BLaER1 treated with 17β-estradiol and CSF1 and Interleukin-3, amounts not matched to agents 10 nM and 100 nM (cell line): Measurements from ENCODE around the gene LRRC14B.

Experiments
- H3K27ac ChIP-seq, 11 experiments: shearing (Covaris generic); formaldehyde crosslinking; 2 replicates each; pipeline ENCODE4 v1.8.1; 2022
- H3K27me3 ChIP-seq, 11 experiments: shearing (Covaris generic); formaldehyde crosslinking; 2 replicates each; pipeline ENCODE4 v1.8.1; 2022
- H3K36me3 ChIP-seq, 11 experiments: shearing (Covaris generic); formaldehyde crosslinking; 2 replicates each; pipeline ENCODE4 v1.8.1; 2022
- H3K4me1 ChIP-seq, 10 experiments: shearing (Covaris generic); formaldehyde crosslinking; 2 replicates each; pipeline ENCODE4 v1.8.1; 2022
- H3K4me2 ChIP-seq, 11 experiments: shearing (Covaris generic); formaldehyde crosslinking; 2 replicates each; pipeline ENCODE4 v1.8.1; 2022
- H3K4me3 ChIP-seq, 10 experiments: shearing (Covaris generic); formaldehyde crosslinking; 2 replicates each; pipeline ENCODE4 v1.8.1; 2022
- H3K9ac ChIP-seq, 11 experiments: shearing (Covaris generic); formaldehyde crosslinking; 2 replicates each; pipeline ENCODE4 v1.8.1; 2022
- H3K9me3 ChIP-seq, 11 experiments: shearing (Covaris generic); formaldehyde crosslinking; replicated peaks in 1 of 11; 2 replicates each; pipeline ENCODE4 v1.8.1; 2022
- H4K20me1 ChIP-seq, 11 experiments: shearing (Covaris generic); formaldehyde crosslinking; 2 replicates each; pipeline ENCODE4 v1.8.1; 2022
- Cebpa-rat ChIP-seq, 11 experiments: shearing (Covaris generic); IDR thresholded peaks; 2 replicates each; pipeline ENCODE4 v1.8.1; 2022

LRRC14B gene

DNA sequence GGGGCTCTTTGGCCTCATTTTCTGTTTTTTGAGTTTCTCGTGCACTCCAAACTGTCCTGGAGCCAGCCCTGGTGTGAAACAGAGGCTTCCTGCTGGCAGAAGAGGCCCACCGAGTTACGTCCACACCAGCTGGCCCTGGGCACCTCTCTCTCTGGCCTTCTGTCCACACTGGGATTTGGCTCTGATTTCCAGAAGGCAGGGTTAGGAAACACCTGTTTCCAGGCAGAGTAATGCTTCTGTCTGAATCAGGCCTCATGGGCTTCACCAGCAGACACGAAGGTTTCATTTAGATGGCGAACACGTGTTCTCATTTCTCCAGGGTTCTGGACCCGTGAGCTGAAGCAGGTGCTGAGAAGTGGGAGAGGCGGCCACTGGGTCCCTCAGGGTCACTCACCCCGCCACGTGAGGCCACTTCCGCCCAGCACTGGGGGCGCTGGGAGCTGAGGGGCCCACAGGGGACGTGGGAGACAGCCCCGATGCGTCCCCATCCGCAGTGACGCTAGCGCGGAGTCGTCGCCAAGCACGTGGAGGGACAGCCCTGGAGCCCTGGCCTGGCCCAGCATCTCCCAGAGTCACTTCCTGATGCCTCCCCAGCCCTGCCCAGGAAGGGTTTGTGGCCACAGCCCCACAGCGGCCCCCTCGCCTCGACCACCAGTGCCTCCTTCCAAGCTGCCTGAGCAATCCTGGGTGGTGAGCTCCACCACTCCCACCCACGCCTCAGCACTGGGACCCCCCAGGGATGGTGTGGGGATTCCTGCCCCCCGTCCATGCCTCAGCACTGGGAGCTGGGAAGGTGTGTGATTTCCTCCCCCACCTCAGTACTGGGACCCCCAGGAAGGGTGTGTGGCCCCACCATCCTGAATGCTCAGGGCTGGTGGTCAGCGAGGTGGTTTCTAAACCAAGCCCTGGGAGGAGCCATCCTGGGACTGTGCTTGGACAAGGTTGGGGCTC is 4.9 kb upstream of the LRRC14B start:
- no peak overlapping the region; a peak in 1 of 20 replicates for H3K4me3 ChIP-seq
- peak overlapping the region in 7 of 11 experiments; percentile 25 to 70 (median 49); a peak in 10 of 22 replicates for H3K27ac ChIP-seq
- TF ChIP-seq Cebpa-rat (IDR thresholded peaks at IDR 0.05) = no peak
- H3K36me3 ChIP-seq = peaks cover 0 to 21% (median 16%) of the 10 kb centered on the region in 11 experiments; a peak in 14 of 22 replicates
- H3K27me3 ChIP-seq = peaks cover 0 to 61% (median 0%) of the 10 kb centered on the region in 11 experiments; a peak in 8 of 22 replicates
- H4K20me1 ChIP-seq = peaks cover 0 to 31% (median 0%) of the 10 kb centered on the region in 11 experiments; a peak in 2 of 22 replicates
- H3K9me3 ChIP-seq = no peaks in the 10 kb centered on the region
- peaks cover 34 to 79% (median 71%) of the 10 kb centered on the region in 10 experiments for H3K4me1 ChIP-seq
- H3K9ac ChIP-seq = peak overlapping the region in 3 of 11 experiments; percentile 14 to 37 (median 23); a peak in 1 of 22 replicates
- peak overlapping the region; percentile 11 to 100 (median 87); a peak in 18 of 22 replicates for H3K4me2 ChIP-seq

DNA sequence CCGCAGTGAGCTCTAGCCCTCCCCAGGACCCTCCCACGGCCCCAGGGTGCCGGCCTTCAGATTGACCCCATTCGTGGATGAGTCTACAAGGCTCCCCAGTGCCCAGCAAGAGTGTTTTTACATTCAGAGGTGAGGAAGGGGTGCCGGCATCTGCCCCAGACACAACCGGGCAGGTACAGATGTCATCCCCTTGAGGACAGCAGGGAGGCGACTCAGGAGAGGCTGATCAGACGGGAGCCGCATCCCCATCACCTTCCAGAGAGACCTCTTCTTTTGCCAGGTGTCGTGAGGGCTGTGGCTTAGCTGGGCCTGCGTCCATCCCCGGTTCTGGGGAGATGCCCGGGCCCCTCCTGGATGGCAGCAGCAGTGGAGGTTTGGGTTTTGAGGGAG is 4.3 kb upstream of the LRRC14B start:
- Histone ChIP-seq H3K27ac (peak overlapping the region in 5 of 11 experiments; percentile 25 to 70 (median 58); a peak in 5 of 22 replicates), H3K4me1 (peaks cover 41 to 85% (median 78%) of the 10 kb centered on the region in 10 experiments), H3K9ac (0 out of 22 replicates have a peak overlapping the region, but pooled peaks of 2 of the 11 experiments have one; percentile 14 to 45), H3K4me3 (no peak overlapping the region), H3K36me3 (peaks cover 0 to 14% (median 10%) of the 10 kb centered on the region in 11 experiments; a peak in 12 of 22 replicates), H3K4me2 (peak overlapping the region in 9 of 11 experiments; percentile 56 to 100 (median 90); a peak in 18 of 22 replicates), H4K20me1 (peaks cover 0 to 38% (median 0%) of the 10 kb centered on the region in 11 experiments; a peak in 2 of 22 replicates), H3K27me3 (peaks cover 0 to 68% (median 0%) of the 10 kb centered on the region in 11 experiments; a peak in 11 of 22 replicates), H3K9me3 (peaks cover 0 to 4% (median 0%) of the 10 kb centered on the region in 11 experiments; a peak in 1 of 22 replicates)
- no peak for TF ChIP-seq Cebpa-rat (IDR thresholded peaks at IDR 0.05)

DNA sequence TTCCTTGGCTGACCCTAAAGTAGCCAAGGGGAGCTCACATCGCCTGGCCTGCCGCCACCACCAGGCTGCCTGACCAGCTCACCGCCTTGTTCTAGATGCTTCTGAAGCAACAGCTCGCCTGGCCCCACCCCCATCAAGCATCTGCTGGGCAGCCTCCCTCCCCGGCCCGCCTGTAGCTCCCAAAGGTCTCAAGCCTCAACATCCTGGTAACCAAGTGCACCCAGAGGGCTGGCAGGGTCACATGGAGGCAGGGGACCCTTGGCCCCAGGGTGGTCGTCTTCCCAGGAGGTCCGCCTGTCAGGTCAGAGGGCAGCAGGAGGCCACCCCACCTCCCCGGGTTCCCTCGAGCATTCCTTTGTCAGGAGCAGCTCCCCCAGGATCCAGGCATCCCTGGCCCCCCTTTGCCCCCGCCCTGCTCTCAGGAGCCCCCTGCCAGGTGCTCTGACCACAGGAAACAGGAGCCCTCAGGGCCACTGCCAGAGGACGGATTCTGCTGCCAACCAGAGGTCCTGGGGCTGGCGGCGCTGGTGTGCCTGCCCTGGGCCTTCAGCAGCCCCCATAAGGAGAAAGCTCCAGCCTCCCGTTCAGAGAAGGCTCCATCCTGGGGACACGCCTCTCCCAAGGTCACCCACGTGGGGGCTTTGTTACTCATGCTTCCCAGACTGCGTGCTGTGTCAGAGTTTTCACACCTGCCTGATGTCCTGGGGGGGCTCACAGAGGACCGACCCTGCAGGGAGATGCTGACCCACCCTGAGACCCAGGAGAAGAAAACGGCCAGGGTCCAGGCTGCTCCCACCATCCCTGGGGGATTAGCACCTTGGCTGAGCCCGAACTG is 3.5 kb upstream of the LRRC14B start:
- Histone ChIP-seq H3K4me1 (peaks cover 49 to 93% (median 86%) of the 10 kb centered on the region in 10 experiments), H3K36me3 (peaks cover 0 to 6% (median 2%) of the 10 kb centered on the region in 11 experiments; a peak in 10 of 22 replicates), H3K9ac (peak overlapping the region in 4 of 11 experiments; percentile 9 to 45 (median 38); a peak in 2 of 22 replicates), H4K20me1 (peaks cover 0 to 42% (median 0%) of the 10 kb centered on the region in 11 experiments; a peak in 2 of 22 replicates), H3K4me3 (peak overlapping the region in 1 of 10 experiments; percentile 15; a peak in 1 of 20 replicates), H3K4me2 (peak overlapping the region; percentile 63 to 100 (median 90)), H3K9me3 (peaks cover 0 to 6% (median 0%) of the 10 kb centered on the region in 11 experiments; a peak in 1 of 22 replicates), H3K27me3 (peaks cover 0 to 76% (median 0%) of the 10 kb centered on the region in 11 experiments; a peak in 11 of 22 replicates), H3K27ac (peak overlapping the region in 5 of 11 experiments; percentile 0 to 67 (median 32); a peak in 6 of 22 replicates)
- TF ChIP-seq Cebpa-rat (IDR thresholded peaks at IDR 0.05) = no peak

DNA sequence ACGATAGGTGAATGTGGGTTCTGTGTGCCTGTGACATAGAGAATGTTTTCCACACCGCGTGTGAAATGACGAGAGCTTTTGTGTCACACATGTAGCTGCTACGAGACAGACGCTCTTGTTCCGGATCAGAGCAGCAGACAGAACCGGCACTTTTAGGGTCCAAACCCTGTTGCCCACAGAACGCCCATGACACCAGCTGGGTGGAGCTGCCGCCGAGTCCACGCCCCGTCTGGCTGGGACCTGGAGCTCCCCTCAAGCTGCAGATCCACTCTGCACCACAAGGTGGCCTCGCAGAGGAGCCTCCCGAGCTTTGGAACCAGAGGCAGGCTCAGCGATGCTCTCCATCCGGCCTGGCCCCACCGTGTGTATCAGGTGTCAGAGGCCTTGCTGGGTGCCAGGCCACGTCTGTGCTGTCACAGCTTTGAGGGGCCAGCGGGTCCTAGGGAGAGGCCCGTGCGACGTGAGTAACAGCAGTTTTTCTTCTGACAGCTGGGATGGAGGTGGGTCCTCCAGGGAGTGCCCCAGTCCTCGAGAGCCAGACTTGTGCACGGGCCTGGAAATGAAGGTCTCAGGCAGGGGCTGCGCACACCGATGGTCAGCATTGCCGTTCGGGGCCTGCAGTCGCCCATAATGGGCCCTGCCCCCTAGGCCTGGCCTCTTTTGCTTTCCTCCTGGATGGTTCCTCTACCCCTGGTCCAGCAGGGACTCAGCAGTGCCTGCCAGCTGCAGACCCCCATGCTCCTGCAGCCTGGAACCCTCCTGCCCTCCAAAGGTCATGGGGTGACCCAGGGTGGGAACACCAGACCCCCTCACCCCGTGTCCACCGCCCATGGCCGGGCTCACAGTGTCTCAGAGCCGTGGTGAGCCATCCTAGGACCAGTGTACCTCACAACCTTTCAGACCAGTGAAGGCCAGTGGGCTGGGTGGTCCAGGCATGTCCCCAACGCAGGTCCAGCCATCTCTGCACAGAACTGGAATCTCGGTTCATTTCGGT is 2.5 kb upstream of the LRRC14B start:
- peak overlapping the region in 3 of 10 experiments; percentile 15 to 75 (median 73); a peak in 5 of 20 replicates for H3K4me3 ChIP-seq
- peak overlapping the region; percentile 63 to 100 (median 90) for H3K4me2 ChIP-seq
- H3K4me1 ChIP-seq = peaks cover 50 to 100% (median 95%) of the 10 kb centered on the region in 10 experiments
- TF ChIP-seq Cebpa-rat (IDR thresholded peaks at IDR 0.05) = no peak
- peak overlapping the region in 4 of 11 experiments; percentile 72 to 83 (median 80); a peak in 8 of 22 replicates for H3K9ac ChIP-seq
- H4K20me1 ChIP-seq = peaks cover 0 to 42% (median 0%) of the 10 kb centered on the region in 11 experiments; a peak in 4 of 22 replicates
- peaks cover 0 to 2% (median 0%) of the 10 kb centered on the region in 11 experiments; a peak in 2 of 22 replicates for H3K36me3 ChIP-seq
- peaks cover 0 to 85% (median 0%) of the 10 kb centered on the region in 11 experiments; a peak in 11 of 22 replicates for H3K27me3 ChIP-seq
- peaks cover 0 to 6% (median 0%) of the 10 kb centered on the region in 11 experiments; a peak in 1 of 22 replicates for H3K9me3 ChIP-seq
- peak overlapping the region in 6 of 11 experiments; percentile 57 to 85 (median 76); a peak in 9 of 22 replicates for H3K27ac ChIP-seq

DNA sequence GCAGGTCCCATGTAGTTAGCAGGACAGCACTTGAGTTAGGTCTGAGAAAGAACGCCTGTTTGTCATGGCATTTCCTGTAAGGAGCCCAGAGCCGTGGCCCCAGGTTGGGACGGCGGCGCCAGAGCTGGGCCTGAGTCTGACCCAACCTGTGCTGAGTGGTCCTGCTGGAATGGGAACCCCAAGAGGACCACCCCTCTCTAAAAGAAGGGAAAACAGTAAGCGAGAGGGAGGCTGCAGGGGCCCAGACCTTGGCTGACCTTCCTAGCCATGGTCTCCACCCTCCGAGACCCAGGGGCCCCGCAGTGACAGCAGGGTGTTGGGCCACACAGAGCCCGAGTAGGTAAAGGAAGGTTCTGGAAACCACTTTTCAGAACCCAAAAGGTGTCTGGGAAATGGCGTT is 1.8 kb upstream of the LRRC14B start:
- peak overlapping the region in 6 of 11 experiments; percentile 57 to 85 (median 76); a peak in 11 of 22 replicates for H3K27ac ChIP-seq
- peak overlapping the region in 4 of 11 experiments; percentile 72 to 83 (median 80); a peak in 7 of 22 replicates for H3K9ac ChIP-seq
- peak overlapping the region in 9 of 11 experiments; percentile 82 to 100 (median 95); a peak in 17 of 22 replicates for H3K4me2 ChIP-seq
- peaks cover 0 to 42% (median 0%) of the 10 kb centered on the region in 11 experiments; a peak in 5 of 22 replicates for H4K20me1 ChIP-seq
- H3K4me3 ChIP-seq = peak overlapping the region in 2 of 10 experiments; percentile 73 to 75; a peak in 4 of 20 replicates
- peaks cover 50 to 100% (median 98%) of the 10 kb centered on the region in 10 experiments for H3K4me1 ChIP-seq
- peaks cover 0 to 6% (median 0%) of the 10 kb centered on the region in 11 experiments; a peak in 1 of 22 replicates for H3K9me3 ChIP-seq
- H3K36me3 ChIP-seq = peaks cover 0 to 9% (median 0%) of the 10 kb centered on the region in 11 experiments; a peak in 8 of 22 replicates
- peaks cover 0 to 82% (median 0%) of the 10 kb centered on the region in 11 experiments; a peak in 11 of 22 replicates for H3K27me3 ChIP-seq
- no peak for TF ChIP-seq Cebpa-rat (IDR thresholded peaks at IDR 0.05)

DNA sequence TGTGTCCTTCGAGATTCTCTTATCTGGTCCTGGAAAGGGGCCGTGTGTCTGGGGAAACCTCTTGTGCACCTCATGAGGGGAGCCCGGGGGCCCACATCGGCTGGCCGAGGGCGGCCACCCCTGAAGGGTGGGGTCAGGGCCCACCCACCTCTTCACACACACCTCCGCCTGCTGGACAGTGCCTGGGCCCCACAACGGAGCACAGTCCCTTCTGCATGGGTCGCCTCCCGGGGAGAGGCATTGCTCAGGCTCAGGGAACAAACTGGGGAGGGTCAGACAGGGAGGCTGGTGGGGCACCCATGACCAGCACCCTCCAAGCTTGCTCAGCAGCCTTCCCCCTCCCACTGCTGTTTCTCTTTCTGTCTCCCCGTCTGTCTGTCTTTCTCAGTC is 1.3 kb upstream of the LRRC14B start:
- Histone ChIP-seq H3K4me2 (peak overlapping the region; percentile 65 to 100 (median 90); a peak in 21 of 22 replicates), H3K27me3 (peaks cover 0 to 77% (median 0%) of the 10 kb centered on the region in 11 experiments; a peak in 11 of 22 replicates), H3K4me1 (peaks cover 50 to 100% (median 98%) of the 10 kb centered on the region in 10 experiments), H3K4me3 (peak overlapping the region in 3 of 10 experiments; percentile 62 to 75 (median 73); a peak in 4 of 20 replicates), H4K20me1 (peaks cover 0 to 42% (median 0%) of the 10 kb centered on the region in 11 experiments; a peak in 5 of 22 replicates), H3K27ac (peak overlapping the region in 6 of 11 experiments; percentile 57 to 85 (median 76); a peak in 11 of 22 replicates), H3K36me3 (peaks cover 0 to 14% (median 0%) of the 10 kb centered on the region in 11 experiments; a peak in 8 of 22 replicates), H3K9ac (peak overlapping the region in 6 of 11 experiments; percentile 40 to 83 (median 76); a peak in 10 of 22 replicates), H3K9me3 (peaks cover 0 to 6% (median 0%) of the 10 kb centered on the region in 11 experiments; a peak in 1 of 22 replicates)
- TF ChIP-seq Cebpa-rat (IDR thresholded peaks at IDR 0.05) = no peak
